GM21619 (cell line): ENCODE results near the gene POLR1H.
"Not testable (repeated sequence)": the region's sequence is repeated elsewhere in the genome, so short reads cannot be mapped to it uniquely, and the experiment has no call there.

Experiments
- ATAC-seq: cut with Tn5 transposase; IDR thresholded peaks from one replicate; pipeline ENCODE4 v1.9.1; 2021; ENCODE audit not compliant: unreplicated experiment

Gene POLR1H, protein sequence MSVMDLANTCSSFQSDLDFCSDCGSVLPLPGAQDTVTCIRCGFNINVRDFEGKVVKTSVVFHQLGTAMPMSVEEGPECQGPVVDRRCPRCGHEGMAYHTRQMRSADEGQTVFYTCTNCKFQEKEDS

GRCh38 chr6:30061092-30061857, at the start of gene POLR1H:
POLR1H (plus strand) TSS chr6:30061265; CDS start chr6:30061525, 260 bp downstream.
- ATAC-seq: peak; percentile 90

- no peak for ATAC-seq
Measured at GRCh38 chr6:30013291-30013922, 47.7 kb upstream of the POLR1H start.

- ATAC-seq: no peak
Measured at GRCh38 chr6:30019819-30020218, 41.2 kb upstream of the POLR1H start.

DNA sequence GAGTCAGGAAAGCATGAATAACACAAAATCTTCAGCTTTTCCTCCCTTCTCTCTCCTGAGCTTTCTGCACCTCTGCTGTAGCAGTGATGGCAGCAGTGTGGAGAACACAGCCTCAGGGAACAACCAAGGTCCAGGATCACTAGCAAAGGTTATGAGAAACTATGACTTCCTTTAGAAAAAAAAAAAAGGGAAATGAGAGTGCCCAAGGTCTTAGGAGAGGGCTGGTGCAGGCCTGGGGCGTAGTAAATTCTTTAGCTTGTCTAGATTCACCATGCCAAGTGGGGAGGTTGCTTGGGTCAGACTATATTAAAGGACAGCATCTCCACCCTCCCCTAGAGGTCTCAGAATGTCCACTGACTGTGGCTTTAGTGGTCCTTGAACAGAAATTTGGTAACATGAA, 40.4 kb upstream of the POLR1H start:
- ATAC-seq: no peak

DNA sequence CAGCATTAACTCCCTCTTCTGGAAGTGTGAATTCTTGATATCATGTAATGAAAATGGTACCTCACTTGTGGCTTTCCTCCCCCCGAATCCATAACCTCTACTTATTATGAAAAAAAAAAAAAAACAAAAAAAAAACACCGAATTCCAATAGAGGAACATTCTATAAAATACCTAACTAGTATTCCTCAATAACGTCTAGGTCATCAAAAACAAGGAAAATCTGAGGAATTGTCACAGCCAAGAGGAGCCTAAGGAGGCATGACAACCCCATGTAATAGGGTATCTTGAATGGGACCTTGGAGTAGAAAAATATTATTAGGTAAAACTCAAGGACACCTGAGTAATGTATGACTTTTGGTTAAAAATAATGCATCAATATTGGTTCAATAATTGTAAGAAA, 38.9 kb upstream of the POLR1H start:
- ATAC-seq: no peak

DNA sequence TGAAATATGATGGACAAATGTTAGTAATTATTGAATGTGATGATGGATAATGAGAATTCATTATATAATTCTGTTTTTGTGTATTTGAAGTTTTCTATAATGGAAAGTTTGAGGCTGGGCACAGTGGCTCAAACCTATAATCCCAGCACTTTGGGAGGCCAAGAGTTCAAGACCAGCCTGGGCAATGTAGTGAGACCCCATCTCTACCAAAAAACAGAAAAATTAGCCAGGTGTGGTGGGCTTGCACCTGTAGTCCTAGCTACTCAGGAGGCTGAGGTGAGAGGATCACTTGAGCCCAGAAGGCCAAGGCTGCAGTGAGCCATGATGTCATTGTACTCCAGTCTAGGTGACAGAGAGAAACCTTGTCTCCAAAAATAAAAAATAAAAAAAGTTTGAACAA, 38.4 kb upstream of the POLR1H start:
- ATAC-seq: not testable (repeated sequence)

DNA sequence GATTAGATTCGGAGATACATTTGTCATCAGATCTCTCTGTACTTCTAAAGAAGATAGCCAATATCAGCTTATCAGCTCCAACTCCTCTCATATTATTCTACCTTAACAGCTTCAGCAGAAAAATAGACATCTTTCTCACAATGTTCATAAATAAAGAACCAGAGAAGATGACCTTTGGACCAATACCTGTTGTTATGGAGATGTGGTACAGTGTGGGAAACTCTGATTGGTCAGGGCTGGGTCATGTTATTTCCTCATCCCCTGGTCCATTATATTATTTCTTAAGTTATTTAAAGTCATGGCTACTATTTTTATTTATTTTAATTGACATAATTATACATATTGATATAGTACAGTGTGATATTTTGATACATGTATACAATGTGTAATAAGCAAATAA, 35.9 kb upstream of the POLR1H start:
- no peak for ATAC-seq

- no peak for ATAC-seq
Measured at GRCh38 chr6:30029588-30029987, 31.5 kb upstream of the POLR1H start.

GRCh38 chr6:30031381-30031780, 29.7 kb upstream of the POLR1H start:
- ATAC-seq: no peak

DNA sequence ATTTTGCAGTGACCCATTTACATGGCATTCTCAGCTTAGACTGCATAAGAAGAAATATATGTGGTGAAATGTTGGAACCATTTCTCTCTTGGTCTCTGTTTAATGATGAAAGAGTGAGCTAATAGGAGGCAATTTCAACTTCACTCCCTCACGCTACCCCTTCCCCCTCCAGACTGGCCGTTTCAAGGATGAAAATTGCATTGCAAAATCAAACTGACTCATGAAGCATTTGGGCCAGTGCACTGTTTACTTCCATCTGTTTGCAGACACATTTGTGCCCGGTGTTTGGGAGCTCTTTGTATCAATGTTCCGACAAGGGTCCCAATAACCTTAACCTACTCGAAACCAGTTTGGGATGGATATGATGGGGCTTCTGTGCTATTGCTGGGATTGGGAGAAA, 27.6 kb upstream of the POLR1H start:
- ATAC-seq: not testable (repeated sequence)

- ATAC-seq: no peak
Measured at GRCh38 chr6:30035784-30036183, 25.3 kb upstream of the POLR1H start.

DNA sequence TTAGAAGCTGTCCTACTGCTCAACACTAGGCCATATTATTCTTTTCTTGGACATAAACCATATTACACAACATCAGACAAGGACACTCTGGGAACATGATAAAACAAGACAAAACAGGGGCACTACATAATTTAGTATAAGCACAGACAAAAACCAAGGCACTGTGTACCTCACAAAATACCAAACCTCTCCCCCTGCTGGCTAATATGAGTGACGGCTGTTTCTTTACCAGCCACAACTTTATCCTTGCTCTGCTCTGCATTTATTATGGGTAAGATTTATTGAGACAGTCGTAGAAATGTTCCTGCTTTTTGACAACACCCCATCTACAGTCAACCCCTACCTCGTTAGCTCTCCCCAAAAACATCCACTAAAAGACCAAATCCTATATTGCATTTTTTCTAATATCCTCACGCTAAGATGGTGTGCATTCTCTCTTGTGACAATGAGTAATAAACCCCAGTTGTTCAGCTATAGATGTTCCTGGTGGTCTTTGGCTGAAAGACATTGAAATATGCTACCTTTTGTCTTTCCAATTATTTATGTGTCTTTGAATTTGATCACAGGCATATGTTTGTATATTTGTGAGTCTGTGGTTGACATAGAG, 23.8 kb upstream of the POLR1H start:
- ATAC-seq: no peak

GRCh38 chr6:30041221-30041620, 19.8 kb upstream of the POLR1H start:
- no peak for ATAC-seq

DNA sequence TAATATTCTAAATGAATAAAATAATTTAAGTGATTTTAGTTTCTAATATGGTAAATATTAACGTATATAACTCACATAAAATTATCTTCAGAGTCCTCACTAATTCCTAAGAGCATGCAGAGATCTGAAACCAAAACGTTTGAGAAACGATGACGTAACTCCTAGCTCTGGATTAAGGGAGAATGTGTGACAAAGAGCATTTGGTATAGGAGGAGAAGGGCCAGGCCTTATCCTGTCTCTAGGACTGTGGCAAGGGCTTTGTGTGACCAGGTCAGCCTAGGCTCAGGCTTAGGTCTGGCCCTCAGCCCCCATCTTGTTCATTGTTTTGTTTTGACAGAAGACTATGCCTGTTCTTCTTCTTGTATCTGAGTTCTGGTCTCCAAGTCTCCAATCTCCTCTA, 19.2 kb upstream of the POLR1H start:
- no peak for ATAC-seq

DNA sequence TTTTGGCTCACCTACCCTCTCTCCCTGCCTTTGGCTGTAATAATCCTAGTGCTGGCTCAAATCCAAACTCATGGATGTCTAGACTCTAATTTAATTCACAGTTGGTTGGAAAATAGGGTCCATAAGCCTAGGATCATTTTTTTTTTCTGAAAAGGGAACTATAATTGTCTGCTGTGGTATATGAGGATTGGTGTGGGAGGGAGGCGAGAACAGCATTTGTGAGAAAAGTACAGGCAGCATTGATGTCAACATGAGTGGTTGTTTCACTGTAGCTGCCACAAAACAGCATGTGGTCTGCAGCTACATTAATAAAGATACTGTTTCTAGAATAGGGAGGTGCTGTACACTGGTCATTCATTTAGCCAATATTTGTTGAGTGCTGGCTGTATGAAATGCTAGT, 18.6 kb upstream of the POLR1H start:
- ATAC-seq: no peak

DNA sequence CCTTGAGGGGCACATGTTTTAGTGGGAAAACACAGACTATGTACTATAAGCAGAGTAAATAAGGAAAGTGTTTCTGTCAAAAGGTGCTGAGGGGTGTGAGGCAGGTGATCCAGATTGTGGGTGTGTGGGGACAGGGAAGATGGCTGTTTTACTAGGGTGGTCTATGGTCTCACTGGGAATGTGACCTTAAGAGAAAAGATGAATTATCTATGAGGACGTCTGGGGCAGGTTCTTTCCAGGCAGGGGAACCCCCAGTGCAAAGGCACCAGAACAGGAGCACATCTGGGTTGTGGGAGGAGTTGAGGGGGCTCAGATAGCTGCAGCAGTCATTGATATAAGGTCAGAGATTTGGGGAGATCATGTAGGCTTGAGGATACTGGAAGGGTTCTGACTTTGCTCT, 18.2 kb upstream of the POLR1H start:
- ATAC-seq: no peak

DNA sequence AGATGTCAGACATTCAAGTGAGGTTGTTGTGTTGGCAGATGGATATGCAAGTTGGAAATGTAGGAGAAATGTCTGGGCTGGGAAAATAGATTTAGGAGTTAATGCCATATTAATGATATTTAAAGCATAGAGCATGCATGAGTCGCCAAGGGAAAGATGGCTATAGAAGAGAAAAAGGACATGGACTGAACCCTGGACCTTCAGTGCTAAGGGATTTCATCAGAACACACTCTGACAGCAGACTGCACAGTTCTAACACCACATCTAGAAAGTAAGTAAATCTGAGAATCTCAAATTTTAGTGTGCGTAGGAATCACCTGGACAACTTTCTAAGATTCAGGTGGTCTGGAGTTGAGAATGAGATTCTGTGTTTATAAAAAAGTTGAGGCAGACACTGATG, 17.3 kb upstream of the POLR1H start:
- no peak for ATAC-seq

- ATAC-seq: no peak
Measured at GRCh38 chr6:30044630-30045029, 16.4 kb upstream of the POLR1H start.

GRCh38 chr6:30047220-30047619, 13.8 kb upstream of the POLR1H start:
- no peak for ATAC-seq

DNA sequence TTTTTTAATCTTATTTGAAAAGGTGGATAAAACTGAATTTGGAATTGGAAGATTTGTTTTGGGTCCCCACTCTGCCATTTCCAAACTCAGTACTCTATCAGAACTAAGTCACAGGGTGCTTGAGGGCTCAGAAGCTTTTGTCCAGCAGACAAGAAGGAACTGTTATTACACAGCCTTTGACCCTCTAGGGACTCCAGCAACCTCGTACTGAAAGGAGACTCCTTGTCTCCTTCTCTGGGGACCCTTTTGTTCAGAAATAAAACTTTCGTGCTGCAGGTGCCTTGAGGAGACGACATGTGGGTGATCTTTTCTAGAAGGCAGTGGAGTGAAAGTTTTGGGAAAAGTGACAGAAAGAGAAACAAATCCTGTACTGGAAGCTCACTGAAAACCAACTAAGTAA, 7.4 kb upstream of the POLR1H start:
- ATAC-seq: no peak

- no peak for ATAC-seq
Measured at GRCh38 chr6:30055513-30055912, 5.6 kb upstream of the POLR1H start.

DNA sequence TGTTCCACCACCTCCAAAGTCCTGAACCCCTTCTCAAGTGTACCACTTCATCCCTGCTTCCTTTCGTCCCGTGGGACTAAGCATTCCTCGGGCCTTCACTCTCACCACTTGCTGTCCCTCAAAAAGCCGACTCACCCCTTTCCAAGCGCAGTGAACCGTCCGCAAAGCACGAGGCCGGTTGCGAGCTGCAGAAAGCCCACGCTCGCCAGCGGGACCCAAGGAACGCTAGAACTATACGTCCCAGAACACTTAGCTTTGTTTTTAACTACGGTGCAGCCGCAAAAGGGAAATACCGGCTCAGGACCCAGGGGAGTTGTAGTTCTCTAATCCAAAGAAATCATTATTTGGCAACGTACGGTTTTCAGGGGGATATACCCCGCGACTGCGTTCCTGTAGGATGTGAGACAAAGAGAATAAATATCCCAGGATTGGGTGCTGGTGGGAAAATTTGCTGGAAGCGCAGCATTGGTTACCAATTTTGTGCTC, 416 bp upstream of the POLR1H start:
- peak; percentile 23 for ATAC-seq
